DOHH2 (cell line): ENCODE results near the gene PEX14.

ENCODE experiments used
- CTCF ChIP-seq: fragments of 200-600 bp; sonication (generic); IDR thresholded peaks from one replicate; pipeline ENCODE4 v1.5.1; 2014; ENCODE audit warnings: antibody characterized with exemption, mild to moderate bottlenecking, low read depth, low read length; ENCODE audit not compliant: poor library complexity, severe bottlenecking
- EZH2phosphoT487 ChIP-seq: fragments of 200-600 bp; sonication (generic); IDR thresholded peaks from 2 replicates; pipeline ENCODE4 v1.6.1; 2017; ENCODE audit warnings: borderline replicate concordance, mild to moderate bottlenecking, antibody characterized with exemption, low read length, moderate library complexity, mixed read lengths

DNA sequence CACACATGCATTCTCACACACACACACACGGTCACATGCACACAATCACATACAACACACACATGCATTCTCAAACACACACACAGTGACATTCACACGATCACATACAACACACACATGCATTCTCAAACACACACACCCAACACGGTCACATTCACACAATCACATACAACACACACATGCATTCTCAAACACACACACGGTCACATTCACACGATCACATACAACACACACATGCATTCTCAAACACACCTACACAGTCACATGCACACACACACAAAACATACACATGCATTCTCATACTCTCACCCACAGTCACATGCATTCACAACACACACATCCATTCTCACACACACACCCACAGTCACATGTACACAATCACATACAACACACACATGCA is 186.7 kb downstream of the PEX14 start:
- TF ChIP-seq CTCF, result no peak
- TF ChIP-seq EZH2phosphoT487, result no peak
